UCSD-AML1 (cell line): ENCODE data around the gene BRAT1.
A peak's percentile ranks its signal among the peaks of the same experiment; 100 is the strongest.

Source experiments
- DNase-seq: peaks from one replicate; lab custom pipeline; 2025; ENCODE audit not compliant: unreplicated experiment; lab: John Stamatoyannopoulos, UW

BRAT1 gene

DNA sequence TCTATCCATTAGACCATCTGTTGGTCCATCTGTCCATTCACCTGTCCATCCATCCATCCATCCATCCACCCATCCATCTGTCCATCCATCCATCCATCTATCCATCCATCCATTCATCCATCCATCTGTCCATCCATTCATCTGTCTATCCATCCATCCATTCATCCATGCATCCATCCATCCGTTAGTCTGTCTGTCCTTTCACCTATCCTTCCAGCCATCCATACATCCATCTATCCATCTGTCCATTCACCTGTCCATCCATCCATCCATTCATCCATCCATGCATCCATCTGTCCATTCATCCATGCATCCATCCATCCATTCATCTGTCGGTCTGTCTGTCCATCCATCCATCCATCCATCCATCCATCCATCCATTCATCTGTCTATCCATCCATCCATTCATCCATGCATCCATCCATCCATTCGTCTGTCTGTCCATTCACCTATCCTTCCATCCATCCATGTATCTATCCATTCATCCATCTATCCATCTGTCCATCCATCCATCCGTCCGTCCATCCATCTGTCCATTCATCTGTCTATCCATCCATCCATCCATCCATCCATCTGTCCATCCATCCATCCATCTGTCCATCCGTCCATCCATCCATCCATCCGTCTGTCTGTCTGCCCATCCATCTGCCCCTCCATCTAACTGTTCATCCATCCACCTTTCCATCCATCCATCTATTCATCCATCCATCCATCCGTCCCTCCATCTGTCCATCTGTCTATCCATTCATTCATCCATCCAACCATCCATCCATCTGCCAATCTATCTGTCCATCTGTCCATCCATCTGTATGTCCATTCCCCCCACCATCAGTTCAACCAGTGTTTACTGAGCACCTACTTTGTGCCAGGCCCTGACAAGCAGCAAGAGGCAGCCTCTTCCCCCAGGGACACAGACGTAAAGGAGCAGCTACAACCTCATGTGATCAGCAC is 40.6 kb downstream of the BRAT1 start:
- DNase-seq: no peak

DNA sequence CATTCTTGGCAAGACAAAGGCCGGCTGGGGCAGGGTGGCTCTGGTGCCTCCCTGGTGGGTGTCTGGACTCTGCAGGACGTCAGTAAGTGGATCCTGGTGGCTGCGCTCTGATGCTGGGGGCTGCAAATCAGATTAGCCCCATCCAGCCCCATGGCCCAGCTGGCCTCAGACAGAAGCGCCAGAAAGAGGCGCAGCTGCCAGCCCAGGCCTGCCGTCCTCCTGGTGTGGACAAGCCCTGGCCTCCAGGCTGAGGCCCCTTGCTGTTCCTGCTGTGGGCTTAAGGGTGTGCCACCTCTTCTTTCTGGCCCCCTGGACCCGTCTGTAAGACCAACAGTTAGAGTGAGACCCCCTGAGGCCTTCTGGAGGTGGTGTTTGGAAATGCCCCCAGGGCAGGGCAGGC is 41.6 kb downstream of the BRAT1 start:
- no peak for DNase-seq

DNA sequence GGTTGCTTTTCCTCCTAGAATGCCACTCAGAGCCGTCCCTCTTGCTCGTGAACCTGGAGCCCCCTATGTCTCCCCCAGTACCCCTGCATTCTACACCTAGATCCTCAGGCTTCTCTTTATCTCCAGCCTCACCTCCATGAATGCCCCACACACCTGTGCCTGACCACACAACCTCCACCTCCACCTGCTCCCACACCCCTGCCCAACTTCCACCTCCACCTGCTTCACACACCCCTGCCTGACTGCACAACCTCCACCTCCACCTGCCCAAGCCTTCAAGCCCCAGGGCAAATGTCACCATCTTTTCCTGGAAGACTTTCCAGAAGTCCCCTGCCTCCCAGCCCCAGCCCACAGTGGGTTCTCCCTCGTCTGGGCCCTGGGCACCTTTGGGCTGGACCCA is 42.6 kb downstream of the BRAT1 start:
- DNase-seq: no peak

DNA sequence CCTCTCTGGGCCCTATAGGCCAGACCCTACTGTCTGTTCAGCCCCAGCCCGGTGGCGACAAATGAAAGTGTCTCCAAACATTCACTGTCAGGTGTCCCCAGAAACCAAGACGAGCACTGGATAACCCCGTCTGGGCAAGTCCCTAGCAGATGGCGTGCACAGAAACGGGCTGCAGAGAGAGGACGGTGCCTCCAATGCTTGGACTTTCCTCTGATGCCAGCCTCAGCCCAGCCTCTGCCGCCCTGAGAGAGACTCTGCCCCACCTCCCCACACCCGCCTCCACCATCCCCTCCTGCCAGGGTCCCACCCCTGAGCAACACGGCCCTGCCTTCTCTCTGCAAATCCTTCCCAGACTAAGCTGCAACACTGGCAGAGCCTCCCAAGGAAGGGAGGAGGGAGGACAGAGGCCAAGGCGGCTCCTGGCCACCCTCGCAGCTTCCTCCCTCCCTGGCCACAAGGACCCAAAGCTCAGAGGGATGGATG is 43.1 kb downstream of the BRAT1 start:
- no peak for DNase-seq

GRCh38 chr7:2511769-2512168 is 43.6 kb downstream of the BRAT1 start:
- DNase-seq: no peak

GRCh38 chr7:2510909-2511768 is 44.2 kb downstream of the BRAT1 start:
- DNase-seq: peak; percentile 73

GRCh38 chr7:2510130-2510776 is 45.1 kb downstream of the BRAT1 start:
- DNase-seq: no peak

DNA sequence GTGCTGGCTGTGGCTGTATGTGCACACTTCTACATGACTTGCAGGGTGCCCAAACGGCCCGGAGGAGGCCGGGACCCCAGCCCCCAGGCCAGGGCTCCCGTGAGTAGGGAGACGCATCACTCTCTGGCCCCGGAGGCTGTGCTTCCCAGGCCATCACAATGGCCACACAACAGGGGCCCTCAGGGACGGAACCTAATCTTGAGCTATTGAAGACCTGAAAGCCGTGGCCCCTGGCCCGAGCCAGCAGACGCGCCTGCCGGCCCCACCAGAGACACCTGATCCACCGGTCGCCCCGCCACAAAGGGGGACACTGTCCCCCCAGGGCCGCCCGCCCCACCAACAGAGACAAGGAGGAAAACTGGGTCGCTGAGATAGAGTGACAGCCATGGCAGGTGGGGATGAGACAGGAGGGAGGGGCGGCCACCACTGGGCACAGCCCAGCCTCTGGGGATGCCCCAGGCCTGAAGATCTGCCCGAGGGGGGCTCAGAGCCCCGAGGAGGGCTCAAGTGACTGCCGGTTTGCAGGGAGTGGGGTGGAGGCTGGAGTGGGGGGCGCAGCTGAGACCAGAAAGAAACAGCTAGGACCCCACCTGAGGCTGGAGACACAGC is 45.9 kb downstream of the BRAT1 start:
- DNase-seq: no peak

DNA sequence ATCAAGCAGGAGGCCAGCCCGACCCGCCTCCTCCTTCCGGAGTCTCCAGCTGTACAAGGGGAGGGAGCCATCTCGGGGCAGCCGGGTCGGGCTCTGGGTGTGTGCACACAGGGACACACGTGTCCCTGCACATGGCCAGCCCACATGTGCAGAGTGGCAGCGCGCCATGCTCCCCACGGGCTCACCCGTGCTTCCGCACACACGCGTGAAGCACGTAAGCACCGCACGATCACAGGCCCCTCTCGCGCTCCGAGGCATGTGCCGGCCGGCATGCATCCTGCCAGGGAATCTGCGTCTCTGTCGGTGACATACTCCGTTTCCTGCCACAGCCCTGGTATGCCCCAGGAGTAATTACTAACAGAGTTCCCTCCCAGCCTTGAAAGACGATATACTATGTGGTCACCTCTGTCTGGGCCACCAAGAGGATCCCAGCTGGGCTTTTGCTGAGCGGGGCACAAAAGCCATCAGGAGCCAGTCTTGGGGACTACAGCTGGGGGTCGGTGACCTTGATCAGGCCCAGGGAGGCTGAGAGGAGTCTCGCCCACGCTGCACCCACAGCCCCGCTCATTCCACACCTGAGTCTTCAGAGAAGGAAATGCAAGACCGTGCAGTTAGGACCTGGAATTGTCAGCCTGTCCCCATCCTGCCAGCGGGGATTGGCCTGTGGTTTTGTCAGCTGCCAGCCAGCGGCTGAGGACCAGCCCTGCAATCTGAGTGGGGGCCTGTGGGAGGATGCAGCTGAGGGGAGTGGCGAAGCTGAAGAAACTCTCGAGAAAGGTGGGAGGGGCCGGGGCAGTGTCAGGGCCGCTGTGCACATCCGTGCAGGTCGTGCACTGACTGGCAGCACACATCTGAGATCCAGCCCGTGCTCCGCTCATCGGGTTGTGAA is 46.8 kb downstream of the BRAT1 start:
- peak; percentile 66 for DNase-seq

DNA sequence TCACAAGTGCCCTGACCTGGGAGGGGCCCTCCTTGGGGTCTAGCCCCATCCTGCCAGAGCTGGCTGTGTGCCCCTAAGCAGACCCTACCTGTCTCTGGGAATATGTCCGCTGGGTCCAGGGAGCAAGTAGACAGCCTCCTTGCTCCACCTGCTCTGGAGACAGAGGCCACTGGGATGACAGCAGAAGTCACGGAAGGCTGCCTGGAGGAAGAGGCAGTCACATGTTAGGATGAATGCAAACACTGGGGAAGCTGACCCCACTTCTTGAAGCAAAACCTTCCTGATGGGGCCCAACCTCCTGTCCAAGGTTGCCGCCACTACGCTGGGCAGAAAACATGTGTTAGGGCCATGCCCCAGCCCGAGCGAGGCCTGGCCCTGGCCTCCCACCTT is 47.4 kb downstream of the BRAT1 start:
- DNase-seq: no peak

DNA sequence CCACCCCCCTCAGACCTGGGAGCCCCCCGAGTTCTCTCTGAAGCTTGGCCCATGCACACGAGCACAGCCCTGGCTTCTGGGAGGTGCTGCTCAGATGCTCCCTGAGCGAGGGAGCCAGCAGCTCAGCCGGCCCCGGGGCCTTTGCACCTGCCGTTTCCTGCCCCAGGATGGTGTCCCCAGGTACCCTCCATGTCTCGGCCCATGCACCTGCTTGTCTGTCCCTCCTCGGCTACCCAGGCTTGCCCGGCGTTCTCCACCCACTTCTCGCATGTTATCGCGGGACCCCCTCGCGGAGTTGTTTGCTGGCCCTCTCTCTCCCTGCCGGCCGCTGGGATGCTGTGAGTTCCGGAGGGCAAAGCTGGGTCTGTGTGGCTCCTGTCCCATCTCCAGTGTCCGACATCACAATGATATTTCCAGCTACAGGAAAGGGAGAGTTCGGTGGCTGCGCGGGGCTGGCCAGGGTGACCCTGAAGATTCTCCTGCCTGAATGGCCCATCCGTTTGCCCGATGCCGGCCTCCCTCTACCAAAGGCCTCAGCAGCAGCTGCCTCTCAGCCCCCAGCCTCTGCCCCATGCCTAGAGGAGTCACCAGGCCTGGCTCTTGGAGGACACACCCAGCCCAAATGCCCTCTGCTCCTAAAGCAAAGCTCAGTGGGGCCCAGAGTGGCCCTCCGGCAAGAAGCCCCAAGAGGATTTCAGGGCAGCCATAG is 48.0 kb downstream of the BRAT1 start:
- DNase-seq: no peak

DNA sequence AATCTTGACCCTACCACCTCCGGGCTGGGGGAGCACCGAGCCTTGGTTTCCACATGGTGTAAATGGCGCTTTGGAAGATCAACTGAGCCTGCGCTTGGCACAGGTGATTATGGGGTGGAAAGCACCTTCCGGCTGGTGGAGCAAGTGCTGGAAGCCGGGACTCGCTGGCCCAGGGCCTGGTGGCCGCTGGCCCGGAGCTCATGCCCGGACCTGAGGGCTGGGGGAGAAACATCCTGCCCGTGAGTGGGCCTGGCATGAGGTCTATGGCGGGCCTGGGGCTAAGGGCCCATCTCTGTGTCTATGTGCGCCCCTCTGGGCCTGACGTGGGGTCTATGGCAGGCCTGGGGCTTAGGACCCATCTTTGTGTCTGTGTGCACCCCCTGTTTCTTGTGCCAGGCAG is 49.9 kb downstream of the BRAT1 start:
- no peak for DNase-seq

GRCh38 chr7:2504889-2505375 is 50.4 kb downstream of the BRAT1 start:
- no peak for DNase-seq

DNA sequence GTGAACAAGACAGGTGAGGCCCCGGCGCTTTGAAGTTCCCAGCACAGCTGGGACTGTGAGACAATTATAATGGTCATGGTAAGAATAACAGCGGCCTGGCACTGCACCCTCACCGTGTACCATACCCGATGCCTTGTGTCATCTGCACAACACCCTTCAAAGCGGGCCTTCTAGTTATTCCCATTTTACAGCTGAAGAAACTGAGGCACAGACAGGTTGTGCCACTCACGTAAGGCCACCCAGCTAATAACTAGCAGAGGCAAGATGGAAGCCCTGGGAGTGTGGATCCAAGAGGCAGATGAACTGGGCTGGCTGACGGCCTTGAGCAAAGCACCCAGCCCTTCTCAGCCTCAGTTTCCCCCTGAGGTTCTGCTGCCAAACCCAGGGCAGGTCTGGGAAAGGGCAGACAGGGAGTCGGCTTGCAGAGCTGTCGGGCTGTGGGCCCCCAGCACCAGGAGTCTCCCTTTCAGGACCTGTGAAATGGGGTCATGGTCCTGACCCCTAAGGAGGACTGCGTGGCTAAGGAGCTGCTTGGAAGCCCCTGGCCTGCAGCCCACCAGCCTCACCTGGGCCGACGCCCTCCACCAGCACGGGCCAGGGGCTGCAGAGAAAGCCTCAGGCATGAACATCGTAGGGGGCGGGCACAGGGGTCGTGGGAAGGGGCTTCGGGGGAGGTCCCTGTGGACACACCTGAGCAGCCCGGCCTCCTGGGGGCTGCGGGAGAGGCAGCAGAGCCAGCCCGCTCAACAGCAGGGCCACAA is 51.0 kb downstream of the BRAT1 start:
- DNase-seq: no peak

DNA sequence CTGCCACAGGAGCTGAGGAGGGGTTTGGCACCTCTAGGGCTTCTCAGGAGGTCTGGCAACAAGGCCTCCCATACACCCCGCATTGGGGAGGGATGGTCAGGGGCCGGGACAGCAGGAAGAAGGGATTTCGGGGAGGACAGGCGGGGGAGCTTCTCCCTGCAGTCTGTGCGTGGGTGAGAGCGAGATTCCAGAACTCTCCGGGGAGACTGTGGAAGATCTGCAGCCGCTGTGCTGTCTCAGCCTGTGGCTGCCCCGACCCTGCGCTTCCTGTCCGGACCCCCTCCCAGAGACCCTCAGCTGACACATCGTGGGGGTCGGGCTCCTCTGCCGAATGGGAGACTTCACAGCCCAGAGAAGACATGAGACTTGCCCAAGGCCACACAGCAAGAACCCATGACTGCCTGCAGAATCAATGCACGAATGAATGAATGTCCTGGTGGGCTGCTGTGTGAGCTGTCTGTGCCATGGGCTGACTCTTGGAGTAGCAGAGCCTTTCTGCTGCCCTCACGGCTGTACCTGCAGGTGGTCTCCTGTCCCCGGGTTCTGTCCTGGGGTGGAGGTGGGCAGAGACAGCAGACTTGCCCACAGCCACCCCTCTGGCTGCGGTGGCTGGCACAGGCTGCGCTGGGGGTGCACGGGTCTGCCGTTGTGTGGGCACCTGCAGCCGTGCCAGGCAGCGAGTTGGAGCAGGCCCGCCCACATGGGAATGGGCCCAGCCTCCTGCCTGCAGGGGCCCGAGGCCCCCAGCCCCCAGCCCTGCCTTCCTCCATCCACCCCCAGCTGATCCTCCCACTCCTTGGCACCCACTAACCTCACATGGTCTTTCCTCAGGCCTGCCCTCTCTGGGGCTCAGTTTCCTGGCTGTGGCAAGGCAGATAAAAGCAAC is 52.0 kb downstream of the BRAT1 start:
- no peak for DNase-seq

DNA sequence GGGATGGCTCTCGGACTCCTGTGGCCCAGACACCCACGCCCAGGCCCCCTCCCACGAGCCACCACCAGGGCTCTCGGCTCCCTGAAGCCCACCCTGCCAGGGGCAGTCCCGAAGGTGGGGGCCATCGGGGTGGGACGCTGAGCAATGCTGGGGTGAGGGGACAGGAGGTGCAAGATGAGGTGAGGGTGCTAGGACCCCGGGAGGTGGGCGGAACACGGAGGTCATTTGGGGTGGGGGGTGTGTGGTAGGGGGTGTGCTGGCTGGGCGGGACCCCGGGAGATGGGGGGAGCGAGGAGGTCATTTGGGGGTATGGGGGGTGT is 52.7 kb downstream of the BRAT1 start:
- no peak for DNase-seq

GRCh38 chr7:2501947-2502646 is 53.2 kb downstream of the BRAT1 start:
- no peak for DNase-seq
